Omental fat pad (tissue), 4 donors: ENCODE results near the gene RAB38. TPM values are rescaled to one million over a fixed set of nuclear protein-coding genes. Genes with fewer than 3 reads are reported as not detected.

Experiments used
- ATAC-seq: fragments of 150-250 bp; one replicate; pipeline ENCODE4 v1.9.1; 2016; ENCODE audit warnings: mild to moderate bottlenecking, moderate library complexity; ENCODE audit not compliant: low FRiP score
- DNase-seq: peaks from one replicate; pipeline ENCODE4 v3.0.0-alpha.2; 2019; ENCODE audit warnings: low spot score
- total RNA-seq, 4 donors: library from RNA; depleted of rRNA; stranded (reverse); fragments of >200 nt; gene quantifications; one replicate each; pipeline ENCODE4 v1.1.0, GENCODE V29; 2016
- TF ChIP-seq, protein P1 (sequence below), 3 donors: fragments of 450-650 bp; IDR thresholded peaks; one replicate each; pipeline ENCODE4 v1.5.1; 2016 to 2017; ENCODE audit warnings: antibody characterized with exemption in 3 of 3, mild to moderate bottlenecking in 3 of 3, moderate library complexity in 2 of 3

RAB38 gene
- total RNA-seq, 4 donors from 2014 or later: 1.9 to 11.8 (median 4.0) TPM; not detected in 1

DNA sequence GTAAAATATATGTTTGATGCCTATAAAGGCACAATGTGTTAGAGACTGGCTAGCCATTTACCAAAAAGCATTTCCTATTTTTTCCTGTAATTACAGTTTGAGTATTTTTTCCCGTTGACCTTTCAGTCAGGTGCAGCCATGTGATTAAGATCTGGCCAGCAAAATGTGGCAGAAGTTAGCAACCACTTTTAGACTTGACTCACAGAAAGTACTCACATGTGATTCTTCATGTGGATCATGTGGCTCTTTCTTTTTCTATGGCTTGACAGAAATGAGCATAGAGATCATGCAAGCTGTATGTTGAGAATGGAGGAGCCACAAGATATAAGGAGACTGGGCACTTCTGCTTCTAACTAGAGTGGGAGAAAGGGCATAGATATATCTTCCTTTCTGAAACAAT lies 27.3 kb upstream of the RAB38 start:
- no peak for DNase-seq
- TF ChIP-seq, protein P1, sequence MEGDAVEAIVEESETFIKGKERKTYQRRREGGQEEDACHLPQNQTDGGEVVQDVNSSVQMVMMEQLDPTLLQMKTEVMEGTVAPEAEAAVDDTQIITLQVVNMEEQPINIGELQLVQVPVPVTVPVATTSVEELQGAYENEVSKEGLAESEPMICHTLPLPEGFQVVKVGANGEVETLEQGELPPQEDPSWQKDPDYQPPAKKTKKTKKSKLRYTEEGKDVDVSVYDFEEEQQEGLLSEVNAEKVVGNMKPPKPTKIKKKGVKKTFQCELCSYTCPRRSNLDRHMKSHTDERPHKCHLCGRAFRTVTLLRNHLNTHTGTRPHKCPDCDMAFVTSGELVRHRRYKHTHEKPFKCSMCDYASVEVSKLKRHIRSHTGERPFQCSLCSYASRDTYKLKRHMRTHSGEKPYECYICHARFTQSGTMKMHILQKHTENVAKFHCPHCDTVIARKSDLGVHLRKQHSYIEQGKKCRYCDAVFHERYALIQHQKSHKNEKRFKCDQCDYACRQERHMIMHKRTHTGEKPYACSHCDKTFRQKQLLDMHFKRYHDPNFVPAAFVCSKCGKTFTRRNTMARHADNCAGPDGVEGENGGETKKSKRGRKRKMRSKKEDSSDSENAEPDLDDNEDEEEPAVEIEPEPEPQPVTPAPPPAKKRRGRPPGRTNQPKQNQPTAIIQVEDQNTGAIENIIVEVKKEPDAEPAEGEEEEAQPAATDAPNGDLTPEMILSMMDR (IDR thresholded peaks at IDR 0.05): no peak
- no peak for ATAC-seq

DNA sequence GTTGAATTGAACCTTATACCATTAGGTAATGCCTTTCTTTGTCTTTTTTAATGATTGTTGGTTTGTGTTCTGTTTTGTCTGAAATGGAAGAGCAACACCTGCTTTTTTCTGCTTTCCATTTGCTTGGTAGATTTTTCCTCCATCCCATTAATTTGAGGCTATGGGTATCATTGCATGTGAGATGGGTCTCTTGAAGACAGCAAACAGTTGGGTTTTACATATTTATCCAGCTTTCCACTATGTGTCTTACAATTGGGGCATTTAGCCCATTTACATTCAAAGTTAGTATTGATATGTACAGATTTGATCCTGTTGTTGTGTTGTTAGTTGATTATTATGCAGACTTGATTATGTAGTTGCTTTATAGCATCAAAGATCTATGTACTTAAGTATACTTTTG lies 21.1 kb upstream of the RAB38 start:
- DNase-seq (no peak), ATAC-seq (no peak)
- TF ChIP-seq, protein P1 (IDR thresholded peaks at IDR 0.05): no peak

DNA sequence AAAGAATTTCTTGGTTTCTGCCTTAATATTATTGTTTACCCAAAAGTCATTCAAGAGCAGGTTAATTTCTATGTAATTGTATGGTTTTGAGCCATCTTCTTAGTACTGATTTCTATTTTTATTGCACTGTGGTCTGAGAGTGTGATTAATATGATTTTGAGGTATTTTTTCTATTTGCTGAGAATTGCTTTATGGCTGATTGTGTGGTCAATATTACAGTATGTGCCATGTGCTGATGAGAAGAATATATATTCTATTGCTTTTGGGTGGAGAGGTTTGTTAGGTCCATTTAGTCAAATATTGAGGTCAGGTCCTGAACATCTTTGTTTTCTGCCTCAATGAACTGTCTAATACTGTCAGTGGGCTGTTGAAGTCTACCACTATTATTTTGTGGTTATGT lies 20.7 kb upstream of the RAB38 start:
- DNase-seq (no peak), ATAC-seq (no peak)
- TF ChIP-seq, protein P1 (IDR thresholded peaks at IDR 0.05): no peak

DNA sequence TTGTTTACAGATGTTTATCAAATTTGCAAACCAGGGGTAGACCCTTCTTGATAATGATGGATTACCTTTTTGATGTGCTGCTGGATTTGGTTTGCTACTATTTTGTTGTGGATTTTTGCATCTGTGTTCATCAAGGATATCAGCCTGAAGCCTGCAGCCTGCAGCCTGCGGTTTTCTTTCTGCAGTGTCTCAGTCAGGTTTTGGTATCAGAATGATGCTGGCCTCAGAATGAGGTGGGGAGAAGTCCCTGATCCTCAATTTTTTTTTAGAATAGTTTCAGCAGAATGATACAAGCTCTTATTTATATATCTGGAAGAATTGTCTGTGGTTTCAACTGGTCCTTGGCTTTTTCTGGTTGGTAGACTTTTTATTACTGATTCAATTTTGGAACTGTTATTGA lies 19.7 kb upstream of the RAB38 start:
- DNase-seq: no peak
- TF ChIP-seq, protein P1 (IDR thresholded peaks at IDR 0.05): no peak
- ATAC-seq: no peak

DNA sequence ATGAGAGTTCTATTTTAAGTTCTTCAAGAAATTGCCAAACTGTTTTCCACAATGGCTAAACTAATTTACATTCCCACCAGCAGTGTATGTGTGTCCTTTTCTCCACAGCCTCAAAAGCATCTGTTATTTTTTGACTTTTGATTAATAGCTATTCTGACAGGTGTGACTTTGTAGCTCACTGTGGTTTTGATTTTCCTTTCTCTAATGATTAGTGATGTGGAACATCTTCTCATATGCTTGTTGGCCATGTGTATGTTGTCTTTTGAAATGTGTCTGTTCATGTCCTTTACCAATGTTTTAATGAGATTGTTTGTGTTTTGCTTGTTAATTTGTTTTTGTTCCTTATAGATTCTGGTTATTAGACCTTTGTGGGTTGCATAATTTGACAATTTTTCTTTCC lies 18.0 kb upstream of the RAB38 start:
- TF ChIP-seq, protein P1 (IDR thresholded peaks at IDR 0.05): no peak
- ATAC-seq: no peak
- no peak for DNase-seq

DNA sequence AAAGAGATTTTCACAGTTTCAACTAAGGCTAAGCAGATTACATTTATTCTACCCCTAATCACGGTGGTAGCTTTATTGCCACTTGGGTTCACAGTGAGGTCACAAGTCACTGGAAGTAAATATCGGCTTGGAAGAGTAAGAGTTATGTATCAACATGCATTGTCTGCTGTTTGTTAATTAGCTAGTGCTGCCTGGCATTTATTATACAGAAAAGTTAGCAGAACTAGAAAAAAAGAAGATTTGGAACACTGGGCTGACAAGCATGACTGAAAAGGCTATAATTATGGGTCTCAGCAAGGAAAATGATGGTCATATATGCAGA lies 13.7 kb upstream of the RAB38 start:
- DNase-seq: no peak
- ATAC-seq: no peak
- TF ChIP-seq, protein P1 (IDR thresholded peaks at IDR 0.05): no peak

DNA sequence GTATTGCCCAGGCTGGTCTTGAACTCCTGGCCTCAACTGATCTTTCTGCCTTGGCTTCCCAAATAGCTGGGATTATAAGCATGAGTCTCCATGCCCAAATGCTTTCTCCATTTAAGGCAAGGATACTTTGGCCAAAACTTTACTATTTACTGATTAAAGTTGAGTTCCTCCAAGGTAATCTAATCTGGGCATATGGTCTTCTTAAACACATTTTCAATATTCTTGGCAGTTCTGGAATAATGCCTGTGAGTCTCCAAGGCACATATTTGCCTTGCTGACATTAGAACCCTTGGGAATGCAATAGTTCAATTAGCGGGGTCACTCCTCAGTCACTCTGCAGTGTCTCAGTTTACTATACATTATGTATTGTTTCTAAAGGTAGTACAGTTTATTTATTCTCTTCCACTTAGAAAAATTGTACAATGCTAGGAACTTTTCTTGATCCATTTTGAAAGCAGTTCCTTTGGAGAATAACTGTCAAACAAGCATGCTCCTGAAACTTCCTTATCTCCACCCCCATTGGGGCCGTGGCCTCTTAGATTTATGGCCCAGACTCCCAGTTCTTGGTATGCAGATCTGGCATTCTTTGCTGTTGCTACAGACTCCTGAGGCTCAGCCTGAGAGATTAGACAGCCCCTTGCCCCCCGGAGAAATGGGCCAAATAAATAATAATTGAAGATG lies 13.1 kb upstream of the RAB38 start:
- TF ChIP-seq, protein P1 (IDR thresholded peaks at IDR 0.05): no peak
- ATAC-seq (no peak), DNase-seq (no peak)
